HG02840 (cell line): ENCODE data around the gene GIPC2.
"Not testable (repeated sequence)": the region's sequence is repeated elsewhere in the genome, so short reads cannot be mapped to it uniquely, and the experiment has no call there.

Experiments
- ATAC-seq: cut with Tn5 transposase; IDR thresholded peaks from one replicate; pipeline ENCODE4 v1.9.1; 2021; ENCODE audit warnings: mild to moderate bottlenecking, moderate library complexity, moderate number of reproducible peaks; ENCODE audit not compliant: unreplicated experiment, low FRiP score

GIPC2 gene

DNA sequence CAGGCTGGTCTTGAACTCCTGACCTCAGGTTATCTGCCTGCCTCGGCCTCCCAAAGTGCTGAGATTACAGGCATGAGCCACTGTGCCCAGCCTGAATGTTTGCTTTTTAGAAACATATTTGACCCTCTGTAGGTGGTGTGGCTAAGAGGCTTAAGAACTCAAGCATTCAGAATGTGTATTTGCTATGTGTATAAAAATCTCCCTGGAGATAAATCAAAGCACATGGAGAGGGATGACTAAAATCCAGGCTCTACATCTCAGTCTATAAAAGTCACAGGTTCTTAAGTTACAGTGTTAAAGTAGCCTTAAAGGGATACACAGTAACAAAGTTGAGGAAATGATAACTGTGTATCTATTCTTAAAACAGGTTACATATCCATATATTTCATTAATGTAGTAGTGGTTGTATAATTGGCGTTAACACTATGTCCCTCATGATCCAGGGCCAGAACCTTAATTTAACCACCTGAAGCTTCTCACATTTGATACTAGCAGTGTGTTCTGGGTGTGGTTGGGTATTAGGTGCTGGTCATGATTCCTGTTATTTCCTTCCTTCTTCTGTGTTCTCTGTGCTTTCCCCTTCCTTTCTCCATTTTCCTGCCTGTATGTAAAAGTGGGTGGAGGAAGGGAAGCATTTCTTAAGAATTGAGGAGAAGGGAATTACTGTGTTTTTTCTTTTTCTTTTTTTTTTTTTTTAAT is 16.2 kb downstream of the GIPC2 start:
- no peak for ATAC-seq

DNA sequence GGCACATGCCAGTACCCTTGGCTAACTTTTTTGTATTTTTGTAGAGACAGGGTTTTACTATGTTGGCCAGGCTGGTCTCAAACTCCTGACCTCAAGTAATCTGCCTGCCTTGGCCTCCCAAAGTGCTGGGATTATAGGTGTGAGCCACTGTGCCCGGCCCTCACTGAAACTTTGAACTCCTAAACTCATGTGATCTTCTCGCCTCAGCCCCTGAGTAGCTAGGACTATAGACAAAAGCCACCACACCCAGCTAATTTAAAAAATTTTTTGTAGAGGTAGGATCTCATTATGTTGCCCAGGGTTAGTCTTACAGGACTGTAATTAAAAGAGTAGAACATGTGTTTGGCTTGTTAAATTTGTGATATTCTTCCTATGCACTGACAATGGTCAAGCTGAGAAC is 19.1 kb downstream of the GIPC2 start:
- ATAC-seq, result not testable (repeated sequence)

DNA sequence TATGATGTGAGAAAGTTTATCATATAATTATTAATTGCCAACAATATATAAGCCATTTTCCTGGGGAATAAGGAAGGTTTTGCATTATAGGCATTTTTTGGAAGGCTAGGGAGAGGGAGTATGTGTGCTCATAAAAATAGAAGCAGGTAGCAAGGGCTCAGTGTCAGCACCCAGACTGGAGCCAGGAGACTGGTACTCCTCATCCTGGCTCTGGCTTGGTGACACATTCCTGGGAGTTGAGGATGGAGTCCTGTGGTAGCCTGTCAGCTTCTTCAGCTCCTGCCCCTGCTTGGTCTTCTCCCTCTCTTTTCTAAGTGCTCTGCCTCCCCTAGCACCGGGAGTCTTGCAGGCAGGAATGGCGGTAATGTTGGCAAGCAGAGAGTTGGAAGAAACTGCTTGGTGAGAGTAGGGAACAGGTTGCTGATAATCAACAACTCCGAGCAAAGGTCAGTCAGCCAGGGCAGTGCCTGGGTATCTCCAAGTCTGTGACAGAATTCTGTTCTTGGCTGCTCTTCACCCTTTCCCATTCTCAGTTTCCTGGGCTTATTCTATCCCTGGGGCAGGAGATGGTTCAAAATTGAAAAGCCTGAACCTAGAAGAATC is 23.0 kb downstream of the GIPC2 start:
- no peak for ATAC-seq

DNA sequence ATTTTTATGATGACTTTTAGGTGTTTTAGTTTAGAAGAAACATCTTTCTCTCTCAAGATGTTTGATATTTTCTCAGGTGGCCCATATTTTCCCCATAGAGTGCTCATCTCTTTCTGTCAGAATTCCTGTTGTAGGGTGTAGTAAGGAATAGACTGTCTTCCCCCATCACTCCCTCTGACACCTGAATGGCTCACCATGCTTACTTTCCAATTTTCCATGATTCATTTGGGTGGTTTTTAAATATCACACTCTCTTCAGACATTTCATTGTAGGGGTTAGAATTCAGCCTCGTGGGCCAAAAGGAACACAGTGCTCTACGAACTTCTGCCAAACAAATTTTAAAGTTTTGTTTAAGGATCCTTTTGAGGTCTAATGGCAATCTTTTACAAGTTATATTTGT is 24.0 kb downstream of the GIPC2 start:
- ATAC-seq, result no peak

DNA sequence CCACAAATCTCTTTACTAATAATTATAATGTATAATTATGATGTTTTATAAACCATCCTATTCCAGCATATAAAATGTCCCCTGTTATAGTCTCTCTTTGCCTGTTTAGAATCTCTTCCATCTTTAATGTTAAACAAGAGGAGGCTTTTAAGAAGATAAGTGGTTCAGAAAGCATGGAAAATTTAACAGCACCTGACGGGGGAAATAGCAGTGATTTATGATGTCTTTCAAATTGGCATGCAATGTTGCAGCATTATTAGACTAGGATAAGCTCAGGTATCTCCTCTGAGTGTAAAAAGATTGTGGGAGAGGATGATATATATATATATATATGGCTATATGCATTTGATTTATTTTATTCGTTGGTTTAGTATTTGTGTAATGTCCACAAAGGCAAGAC is 24.4 kb downstream of the GIPC2 start:
- ATAC-seq, result no peak

DNA sequence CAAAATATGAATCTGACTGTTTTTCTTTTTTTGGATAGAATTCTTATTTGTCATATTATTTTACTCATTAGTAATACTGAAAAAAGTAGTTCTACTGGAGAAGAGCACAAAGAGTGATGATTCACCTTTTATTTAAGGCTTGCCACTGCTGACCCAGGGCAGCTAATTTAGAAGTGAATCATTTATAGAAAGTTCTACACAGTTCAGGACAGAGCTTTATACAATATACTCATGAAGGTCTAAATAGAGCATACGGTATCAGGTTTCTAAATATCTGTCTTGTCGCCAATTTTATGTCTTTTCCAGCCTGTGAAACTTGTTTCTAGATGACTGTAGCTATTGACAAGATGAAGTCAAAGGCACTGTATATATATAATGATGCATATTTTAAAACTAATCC is 25.0 kb downstream of the GIPC2 start:
- ATAC-seq, result no peak

DNA sequence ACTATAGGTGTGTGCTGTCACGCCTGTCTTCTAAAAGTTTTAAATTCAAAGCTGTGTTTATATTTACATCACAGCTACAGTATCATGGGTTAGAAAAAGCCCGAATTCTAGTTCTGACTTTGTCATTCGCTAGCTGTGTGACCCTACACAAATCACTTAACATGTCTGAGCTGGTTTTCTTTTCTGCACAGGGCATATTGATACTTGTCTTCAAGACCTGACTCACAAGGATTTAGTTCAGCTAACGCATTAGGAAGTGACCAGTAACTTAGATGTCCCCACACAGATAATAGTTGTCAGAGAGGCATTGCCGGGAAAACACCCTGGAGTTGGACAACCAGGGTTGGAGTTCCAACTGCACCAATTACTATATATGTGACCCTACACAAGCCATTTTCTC is 25.9 kb downstream of the GIPC2 start:
- ATAC-seq, result no peak

DNA sequence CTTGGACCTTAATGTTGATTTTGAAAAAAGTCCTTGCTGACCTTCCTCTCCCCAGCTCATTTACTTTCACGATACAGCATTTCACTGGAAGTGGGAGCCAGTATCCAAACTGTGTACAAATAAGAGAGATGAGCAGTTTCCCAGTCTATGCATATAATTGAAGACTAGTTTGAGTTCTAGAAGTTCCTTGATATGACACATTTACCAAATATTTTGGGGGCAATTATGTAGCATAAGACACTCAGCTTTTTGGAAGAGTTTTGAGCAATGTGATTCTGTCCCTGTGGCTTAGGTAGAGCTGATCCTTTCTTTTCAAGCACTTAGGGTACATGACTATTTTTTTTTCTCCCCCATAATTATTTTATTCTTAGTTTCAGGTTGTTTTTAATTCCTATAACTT is 26.4 kb downstream of the GIPC2 start:
- ATAC-seq, result no peak

DNA sequence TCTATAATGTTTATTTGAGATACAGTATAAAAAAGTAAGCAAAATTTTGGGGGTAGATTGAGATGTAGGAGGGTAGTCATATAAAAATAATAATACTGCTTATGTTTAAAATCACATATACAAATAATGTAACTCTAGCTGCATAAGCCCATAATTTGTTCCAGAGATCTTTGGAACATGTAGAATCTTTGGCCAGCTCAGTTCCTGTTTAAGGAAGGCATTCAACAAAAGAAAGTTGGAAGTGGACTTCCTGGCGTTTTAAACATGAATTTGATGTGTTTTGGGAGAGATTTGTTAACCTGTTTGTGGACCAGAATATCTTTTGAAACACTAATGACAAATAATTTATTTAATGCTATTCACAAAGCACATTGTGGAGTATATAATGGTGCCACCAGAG is 27.7 kb downstream of the GIPC2 start:
- no peak for ATAC-seq

- ATAC-seq, result no peak
Measured at GRCh38 chr1:78075621-78076020, 29.9 kb downstream of the GIPC2 start.

DNA sequence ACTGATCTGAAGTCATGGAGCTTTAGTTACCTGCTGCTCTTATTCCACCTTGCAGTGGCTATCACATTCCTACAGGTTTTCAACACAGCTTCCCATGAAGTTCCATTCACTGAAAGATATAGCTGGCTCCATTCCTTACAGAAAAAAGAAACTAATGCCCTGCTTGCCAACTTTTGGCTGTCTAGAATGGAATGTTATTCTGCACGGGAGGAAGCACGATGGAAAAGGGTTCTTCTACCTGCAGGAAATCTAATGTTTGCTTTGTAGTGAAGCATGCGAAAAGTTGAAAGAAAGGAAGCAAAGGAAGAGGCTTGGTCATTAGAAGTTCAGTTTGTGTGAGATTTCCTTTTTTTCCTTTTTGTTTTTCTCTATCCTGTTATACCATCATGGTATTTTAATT is 32.6 kb downstream of the GIPC2 start:
- ATAC-seq, result no peak

GRCh38 chr1:78079580-78079979 is 33.8 kb downstream of the GIPC2 start:
- no peak for ATAC-seq

DNA sequence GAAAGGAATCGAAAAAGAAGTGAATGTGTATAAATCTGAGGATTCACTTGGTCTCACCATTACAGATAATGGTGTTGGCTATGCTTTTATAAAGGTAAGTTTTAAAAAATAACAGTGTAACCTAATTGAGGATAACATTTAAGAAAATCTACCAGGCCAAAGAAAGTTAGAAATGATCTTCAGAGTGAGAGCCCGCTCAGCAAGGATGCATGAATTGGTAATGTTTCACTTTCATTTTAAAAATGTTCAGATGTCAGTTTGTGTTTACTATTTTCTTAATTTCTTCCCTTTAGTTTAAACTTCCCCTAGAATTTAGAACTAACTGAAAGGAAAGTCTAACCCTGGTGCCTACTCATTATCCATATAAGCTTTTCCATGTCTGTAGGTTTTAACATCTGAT is 35.0 kb downstream of the GIPC2 start:
- ATAC-seq, result no peak

GRCh38 chr1:78081980-78082860 is 36.5 kb downstream of the GIPC2 start:
- no peak for ATAC-seq

DNA sequence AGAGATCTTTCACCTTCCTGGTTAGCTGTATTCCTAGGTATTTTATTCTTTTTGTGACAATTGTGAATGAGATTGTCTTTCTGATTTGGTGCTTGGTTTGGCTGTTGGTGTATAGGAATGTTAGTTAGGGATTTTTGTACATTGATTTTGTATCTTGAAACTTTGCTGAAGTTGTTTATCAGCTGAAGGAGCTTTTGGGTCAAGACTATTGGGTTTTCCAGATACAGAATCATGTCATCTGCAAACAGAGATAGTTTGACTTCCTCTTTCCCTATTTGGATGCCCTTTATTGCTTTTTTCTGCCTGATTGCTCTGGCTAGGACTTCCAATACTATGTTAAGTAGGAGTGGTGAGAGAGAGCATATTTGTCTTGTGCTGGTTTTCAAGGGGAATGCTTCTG is 38.9 kb downstream of the GIPC2 start:
- not testable (repeated sequence) for ATAC-seq

DNA sequence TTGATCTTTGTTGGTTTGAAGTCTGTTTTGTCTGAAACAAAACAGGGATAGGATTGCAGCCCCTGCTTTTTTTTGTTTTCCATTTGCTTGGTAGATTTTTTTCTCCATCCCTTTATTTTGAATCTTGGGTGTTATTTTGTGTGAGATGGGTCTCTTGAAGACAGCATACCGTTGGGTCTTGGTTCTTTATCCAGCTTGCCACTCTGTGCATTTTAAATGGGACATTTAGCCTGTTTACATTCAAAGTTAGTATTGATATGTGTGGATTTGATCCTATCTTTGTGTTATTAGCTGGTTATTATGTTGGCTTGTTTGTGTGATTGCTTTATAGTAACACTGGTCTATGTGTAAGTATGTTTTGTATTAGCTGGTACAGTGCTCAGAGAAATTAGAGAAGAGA is 40.9 kb downstream of the GIPC2 start:
- no peak for ATAC-seq

DNA sequence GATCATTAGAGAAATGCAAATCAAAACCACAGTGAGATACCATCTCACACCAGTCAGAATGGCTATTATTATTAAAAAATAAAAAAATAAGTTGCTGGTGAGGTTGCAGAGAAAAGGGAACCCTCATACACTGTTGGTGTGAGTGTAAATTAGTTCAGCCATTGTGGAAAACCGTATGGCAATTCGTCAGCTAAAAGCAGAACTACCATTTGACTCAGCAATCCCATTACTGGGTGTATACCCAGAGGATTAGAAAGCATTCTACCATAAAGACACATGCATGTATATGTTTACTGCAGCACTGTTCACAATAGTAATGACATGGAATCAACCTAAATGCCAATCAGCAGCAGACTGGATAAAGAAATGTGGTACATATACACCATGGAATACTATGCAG is 42.2 kb downstream of the GIPC2 start:
- ATAC-seq, result no peak

- ATAC-seq, result no peak
Measured at GRCh38 chr1:78088486-78088885, 42.7 kb downstream of the GIPC2 start.

GRCh38 chr1:78089010-78089409 is 43.2 kb downstream of the GIPC2 start:
- ATAC-seq, result no peak

DNA sequence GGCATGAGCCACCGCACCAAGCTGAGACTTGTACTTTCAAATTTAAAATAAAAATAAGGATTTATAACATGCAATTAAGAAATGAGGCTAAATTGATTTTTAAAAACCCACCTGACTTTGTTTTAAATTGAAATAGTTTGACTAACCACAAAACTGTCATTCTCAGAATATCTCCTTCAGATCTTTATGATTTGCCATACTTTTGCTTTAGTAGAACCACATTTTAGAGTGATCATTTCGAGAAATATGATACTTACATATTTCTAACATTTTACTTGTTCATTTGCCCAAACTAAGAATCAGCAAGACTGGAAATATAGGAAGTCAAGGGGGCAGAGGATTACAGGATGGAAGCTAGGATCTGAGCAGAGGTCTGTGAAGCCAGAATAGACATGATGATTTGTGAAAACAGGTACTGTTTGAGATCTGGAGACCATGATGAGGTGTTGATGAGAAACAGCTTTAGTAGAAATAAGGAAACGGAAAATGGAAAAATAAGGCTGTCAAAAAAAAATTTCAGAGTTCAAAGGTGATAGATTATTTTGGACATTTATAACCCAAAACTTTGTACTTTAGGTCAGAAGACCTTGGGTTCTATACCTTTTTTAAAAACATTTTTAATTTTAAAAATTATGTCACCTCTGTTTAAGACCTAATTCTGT is 44.8 kb downstream of the GIPC2 start:
- ATAC-seq, result no peak

DNA sequence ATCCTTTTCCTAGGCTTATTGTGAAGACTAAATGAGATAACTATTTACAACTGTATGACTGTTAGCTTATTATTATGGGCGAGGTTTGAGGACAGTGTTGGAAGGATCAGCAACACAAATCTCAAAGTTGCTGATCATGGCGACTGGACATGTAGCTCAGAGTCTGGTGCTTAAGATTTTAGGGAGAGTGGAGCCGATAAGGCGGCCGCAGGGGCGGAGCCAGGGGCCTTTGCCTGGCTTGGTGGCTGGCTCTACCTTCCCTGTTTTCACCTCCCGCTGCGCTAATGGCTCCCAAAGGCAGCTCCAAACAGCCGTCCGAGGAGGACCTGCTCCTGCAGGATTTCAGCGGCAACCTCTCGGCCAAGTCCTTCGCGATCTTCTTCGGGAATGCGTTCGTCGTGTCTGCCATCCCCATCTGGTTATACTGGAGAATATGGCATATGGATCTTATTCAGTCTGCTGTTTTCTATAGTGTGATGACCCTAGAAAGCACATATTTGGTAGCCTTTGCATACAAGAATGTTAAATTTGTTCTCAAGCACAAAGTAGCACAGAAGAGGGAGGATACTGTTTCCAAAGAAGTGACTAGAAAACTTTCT is 45.5 kb downstream of the GIPC2 start:
- no peak for ATAC-seq
